ENCODE measurements around the gene SCN9A.

The SCN9A gene

DNA sequence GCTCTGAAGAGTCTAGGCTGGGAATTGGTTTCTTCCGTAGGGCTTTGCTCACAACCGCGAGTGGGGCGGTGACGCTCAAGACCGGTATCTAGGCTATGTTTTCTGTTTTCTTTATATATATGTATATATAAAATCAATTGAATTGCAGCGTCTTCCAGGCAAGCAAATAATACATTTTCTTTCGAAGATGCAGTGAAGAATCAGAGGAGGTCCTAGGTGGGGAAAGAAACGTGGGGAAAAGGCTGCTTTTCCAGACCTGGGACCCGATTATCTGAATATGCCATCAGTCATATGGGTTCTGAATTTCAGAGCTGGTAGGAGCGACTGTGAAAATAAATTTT is 714 bp upstream of the SCN9A start:
- peaks cover 30% of the 10 kb centered on the region for H3K27me3 ChIP-seq (ENCODE audit: insufficient read depth, poor library complexity, severe bottlenecking)
- no peak overlapping the region for H3K27ac ChIP-seq (replicated peaks)
- TF ChIP-seq SPI1 (IDR thresholded peaks at IDR 0.05; ENCODE audit: borderline replicate concordance, low read depth) (no peak), POLR2AphosphoS5 (IDR thresholded peaks at IDR 0.05; ENCODE audit: low read depth) (no peak), GABPA (IDR thresholded peaks at IDR 0.05; ENCODE audit: low read depth) (no peak)
- TF ChIP-seq, protein P1, sequence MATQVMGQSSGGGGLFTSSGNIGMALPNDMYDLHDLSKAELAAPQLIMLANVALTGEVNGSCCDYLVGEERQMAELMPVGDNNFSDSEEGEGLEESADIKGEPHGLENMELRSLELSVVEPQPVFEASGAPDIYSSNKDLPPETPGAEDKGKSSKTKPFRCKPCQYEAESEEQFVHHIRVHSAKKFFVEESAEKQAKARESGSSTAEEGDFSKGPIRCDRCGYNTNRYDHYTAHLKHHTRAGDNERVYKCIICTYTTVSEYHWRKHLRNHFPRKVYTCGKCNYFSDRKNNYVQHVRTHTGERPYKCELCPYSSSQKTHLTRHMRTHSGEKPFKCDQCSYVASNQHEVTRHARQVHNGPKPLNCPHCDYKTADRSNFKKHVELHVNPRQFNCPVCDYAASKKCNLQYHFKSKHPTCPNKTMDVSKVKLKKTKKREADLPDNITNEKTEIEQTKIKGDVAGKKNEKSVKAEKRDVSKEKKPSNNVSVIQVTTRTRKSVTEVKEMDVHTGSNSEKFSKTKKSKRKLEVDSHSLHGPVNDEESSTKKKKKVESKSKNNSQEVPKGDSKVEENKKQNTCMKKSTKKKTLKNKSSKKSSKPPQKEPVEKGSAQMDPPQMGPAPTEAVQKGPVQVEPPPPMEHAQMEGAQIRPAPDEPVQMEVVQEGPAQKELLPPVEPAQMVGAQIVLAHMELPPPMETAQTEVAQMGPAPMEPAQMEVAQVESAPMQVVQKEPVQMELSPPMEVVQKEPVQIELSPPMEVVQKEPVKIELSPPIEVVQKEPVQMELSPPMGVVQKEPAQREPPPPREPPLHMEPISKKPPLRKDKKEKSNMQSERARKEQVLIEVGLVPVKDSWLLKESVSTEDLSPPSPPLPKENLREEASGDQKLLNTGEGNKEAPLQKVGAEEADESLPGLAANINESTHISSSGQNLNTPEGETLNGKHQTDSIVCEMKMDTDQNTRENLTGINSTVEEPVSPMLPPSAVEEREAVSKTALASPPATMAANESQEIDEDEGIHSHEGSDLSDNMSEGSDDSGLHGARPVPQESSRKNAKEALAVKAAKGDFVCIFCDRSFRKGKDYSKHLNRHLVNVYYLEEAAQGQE (IDR thresholded peaks at IDR 0.05; ENCODE audit: insufficient replicate concordance, low read depth), result no peak
- TF ChIP-seq, protein P2, sequence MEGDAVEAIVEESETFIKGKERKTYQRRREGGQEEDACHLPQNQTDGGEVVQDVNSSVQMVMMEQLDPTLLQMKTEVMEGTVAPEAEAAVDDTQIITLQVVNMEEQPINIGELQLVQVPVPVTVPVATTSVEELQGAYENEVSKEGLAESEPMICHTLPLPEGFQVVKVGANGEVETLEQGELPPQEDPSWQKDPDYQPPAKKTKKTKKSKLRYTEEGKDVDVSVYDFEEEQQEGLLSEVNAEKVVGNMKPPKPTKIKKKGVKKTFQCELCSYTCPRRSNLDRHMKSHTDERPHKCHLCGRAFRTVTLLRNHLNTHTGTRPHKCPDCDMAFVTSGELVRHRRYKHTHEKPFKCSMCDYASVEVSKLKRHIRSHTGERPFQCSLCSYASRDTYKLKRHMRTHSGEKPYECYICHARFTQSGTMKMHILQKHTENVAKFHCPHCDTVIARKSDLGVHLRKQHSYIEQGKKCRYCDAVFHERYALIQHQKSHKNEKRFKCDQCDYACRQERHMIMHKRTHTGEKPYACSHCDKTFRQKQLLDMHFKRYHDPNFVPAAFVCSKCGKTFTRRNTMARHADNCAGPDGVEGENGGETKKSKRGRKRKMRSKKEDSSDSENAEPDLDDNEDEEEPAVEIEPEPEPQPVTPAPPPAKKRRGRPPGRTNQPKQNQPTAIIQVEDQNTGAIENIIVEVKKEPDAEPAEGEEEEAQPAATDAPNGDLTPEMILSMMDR (IDR thresholded peaks at IDR 0.05; ENCODE audit: insufficient read depth, low read length), result no peak
- no peak for DNase-seq (ENCODE audit: low read depth in 1 of 2, low spot score in 1 of 2)
- H3K4me3 ChIP-seq (replicated peaks; ENCODE audit: insufficient read depth, low read length), result no peak overlapping the region; the same call in none of the 2 replicates

DNA sequence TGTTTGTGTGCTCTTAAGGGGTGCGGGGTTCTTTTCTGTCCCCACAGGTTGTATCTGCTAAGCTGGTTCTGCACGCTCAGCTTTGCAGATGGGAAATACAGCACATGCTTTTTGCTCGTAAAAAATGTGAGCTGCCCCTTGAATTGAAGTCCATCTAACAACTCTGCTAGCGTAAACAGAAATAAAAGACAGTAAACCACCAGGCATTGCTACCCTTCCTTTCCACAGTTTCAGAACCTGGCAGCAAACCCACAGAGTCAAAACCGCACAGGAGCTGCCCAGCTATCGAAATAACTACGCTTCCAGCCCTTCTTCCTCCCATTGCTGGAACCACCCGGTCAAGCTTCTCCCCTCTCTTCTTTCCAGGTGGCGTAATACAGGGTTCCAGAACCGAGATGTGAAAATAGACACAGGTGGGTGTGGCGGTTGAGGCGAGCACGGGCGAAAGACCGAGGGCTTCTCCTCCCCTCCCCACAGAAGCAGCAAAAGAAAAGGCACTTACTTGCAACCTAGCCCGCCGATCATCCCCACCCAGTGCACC is 479 bp downstream of the SCN9A start:
- TF ChIP-seq, protein P1 (IDR thresholded peaks at IDR 0.05; ENCODE audit: insufficient replicate concordance, low read depth), result no peak
- TF ChIP-seq, protein P2 (IDR thresholded peaks at IDR 0.05; ENCODE audit: insufficient read depth, low read length), result no peak
- TF ChIP-seq POLR2AphosphoS5 (IDR thresholded peaks at IDR 0.05; ENCODE audit: low read depth) (no peak), SPI1 (IDR thresholded peaks at IDR 0.05; ENCODE audit: borderline replicate concordance, low read depth) (no peak), GABPA (IDR thresholded peaks at IDR 0.05; ENCODE audit: low read depth) (no peak)
- H3K27ac ChIP-seq (replicated peaks), result no peak overlapping the region
- peak overlapping the region; percentile 46 for H3K4me3 ChIP-seq (replicated peaks; ENCODE audit: insufficient read depth, low read length)
- DNase-seq (ENCODE audit: low read depth in 1 of 2, low spot score in 1 of 2), result peak in 1 of 2 experiments; percentile 6
- H3K27me3 ChIP-seq (ENCODE audit: insufficient read depth, poor library complexity, severe bottlenecking), result peaks cover 27% of the 10 kb centered on the region

DNA sequence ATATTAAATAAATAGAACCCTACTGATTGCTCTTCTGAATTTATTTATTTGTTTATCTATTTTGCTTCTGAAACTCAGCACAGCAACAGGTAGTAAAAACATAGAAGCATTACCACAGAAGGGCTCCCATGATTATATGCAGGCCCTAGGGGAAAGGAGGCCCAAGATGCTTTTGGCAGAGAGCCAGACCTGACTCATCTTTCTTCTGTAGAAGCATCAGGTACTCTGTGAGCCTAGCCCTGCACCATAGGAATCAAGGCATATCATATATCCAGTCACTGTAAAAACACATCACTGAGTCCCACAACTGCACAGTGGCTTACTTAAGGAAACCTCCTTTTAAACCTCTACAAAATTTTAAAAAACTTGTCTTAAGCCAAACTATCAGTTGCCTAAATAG is 1.8 kb downstream of the SCN9A start:
- DNase-seq (ENCODE audit: low read depth in 1 of 2, low spot score in 1 of 2), result no peak
- Histone ChIP-seq H3K4me3 (replicated peaks; ENCODE audit: insufficient read depth, low read length) (no peak overlapping the region), H3K27me3 (ENCODE audit: insufficient read depth, poor library complexity, severe bottlenecking) (peaks cover 27% of the 10 kb centered on the region), H3K27ac (replicated peaks) (no peak overlapping the region)
- TF ChIP-seq, protein P2 (IDR thresholded peaks at IDR 0.05; ENCODE audit: insufficient read depth, low read length), result no peak
- TF ChIP-seq, protein P1 (IDR thresholded peaks at IDR 0.05; ENCODE audit: insufficient replicate concordance, low read depth), result no peak
- no peak for TF ChIP-seq GABPA (IDR thresholded peaks at IDR 0.05; ENCODE audit: low read depth)
- no peak for TF ChIP-seq SPI1 (IDR thresholded peaks at IDR 0.05; ENCODE audit: borderline replicate concordance, low read depth)
- TF ChIP-seq POLR2AphosphoS5 (IDR thresholded peaks at IDR 0.05; ENCODE audit: low read depth), result no peak
